ENCODE data around the gene ZNF57. TPM values are rescaled to one million over a fixed set of nuclear protein-coding genes. Genes with fewer than 3 reads are reported as not detected.

Gene ZNF57
- 10 to 100 TPM in 3 of 4 donors, 1 to 10 TPM in 1; 4.5 to 19.2 (median 15.2) TPM for polyA plus RNA-seq
- long read RNA-seq, donor 1 = 0 reads
- long read RNA-seq, donor 2, partial matches to known transcripts = 0 of 1 reads
- long read RNA-seq, donor 2, other reads (novel, unspliced or antisense) = 0 of 1 reads
- long read RNA-seq, donor 3, partial matches to known transcripts = 0 of 2 reads
- long read RNA-seq, donor 3, other reads (novel, unspliced or antisense) = 0 of 2 reads
- long read RNA-seq, donor 4 = 0 reads
- long read RNA-seq, donor 5, partial matches to known transcripts = 0 of 1 reads
- long read RNA-seq, donor 5, other reads (novel, unspliced or antisense) = 0 of 1 reads
- long read RNA-seq, donor 6, partial matches to known transcripts = 0 of 4 reads
- long read RNA-seq, donor 6, other reads (novel, unspliced or antisense) = 0 of 4 reads
- long read RNA-seq, donor 7, partial matches to known transcripts = 0 of 1 reads
- long read RNA-seq, donor 7, other reads (novel, unspliced or antisense) = 0 of 1 reads
- long read RNA-seq, donor 8, partial matches to known transcripts = 0 of 1 reads
- long read RNA-seq, donor 8, other reads (novel, unspliced or antisense) = 0 of 1 reads
- long read RNA-seq, donor 9, partial matches to known transcripts = 0 of 1 reads
- long read RNA-seq, donor 9, other reads (novel, unspliced or antisense) = 0 of 1 reads
- long read RNA-seq, donor 10, transcript ZNF57-201 (4 exons, 2,003 nt) = major isoform, 5 of 5 reads
- long read RNA-seq, donor 10, partial matches to known transcripts = 0 of 5 reads
- long read RNA-seq, donor 10, other reads (novel, unspliced or antisense) = 0 of 5 reads

- H3K36me3 ChIP-seq (ENCODE audit: control insufficient read depth in 3 of 3, insufficient read depth in 2 of 3, low read depth in 1 of 3, low read length in 3 of 3) = peaks cover 0 to 7% (median 0%) of the 10 kb centered on the region in 3 donors
- no peaks in the 10 kb centered on the region for H3K27me3 ChIP-seq (ENCODE audit: control insufficient read depth in 3 of 3, insufficient read depth in 3 of 3, low read length in 3 of 3)
- FAIRE-seq = no peak
- H3K4me1 ChIP-seq (ENCODE audit: control insufficient read depth in 3 of 3, insufficient read depth in 2 of 3, low read depth in 1 of 3, low read length in 2 of 3) = peaks cover 0 to 9% (median 2%) of the 10 kb centered on the region in 3 donors
- DNase-seq = peak; percentile 99 to 100
- peaks cover 0 to 5% of the 10 kb centered on the region in 2 donors for H3K9me3 ChIP-seq (ENCODE audit: control insufficient read depth in 2 of 2, insufficient read depth in 1 of 2, low read depth in 1 of 2, low read length in 1 of 2)
- peak within 1 kb of the TSS; percentile 76 to 88 (median 82) for H3K4me3 ChIP-seq (ENCODE audit: low read depth in 1 of 3, low read length in 3 of 3)
- WGBS, 3 donors = 0 to 1% (median 1%) methylated on average over 78 to 100 of the region's 100 CpGs
- H3K27ac ChIP-seq (ENCODE audit: low read depth in 1 of 3, low read length in 2 of 3) = peak within 1 kb of the TSS; percentile 75 to 91 (median 81)
These were observed at the start of gene ZNF57 for GRCh38 chr19:2900296-2901252. TSS of gene ZNF57 (plus strand) at chr19:2900928. CDS start at chr19:2901046, 118 bp downstream.

GRCh38 chr19:2852598-2852997, 48.1 kb upstream of the ZNF57 start:
- Histone ChIP-seq H3K27ac (ENCODE audit: low read depth in 1 of 3, low read length in 2 of 3) (no peak overlapping the region), H3K4me3 (ENCODE audit: low read depth in 1 of 3, low read length in 3 of 3) (no peak overlapping the region), H3K4me1 (ENCODE audit: control insufficient read depth in 3 of 3, insufficient read depth in 2 of 3, low read depth in 1 of 3, low read length in 2 of 3) (no peaks in the 10 kb centered on the region), H3K9me3 (ENCODE audit: control insufficient read depth in 2 of 2, insufficient read depth in 1 of 2, low read depth in 1 of 2, low read length in 1 of 2) (peaks cover 8 to 75% of the 10 kb centered on the region in 2 donors), H3K27me3 (ENCODE audit: control insufficient read depth in 3 of 3, insufficient read depth in 3 of 3, low read length in 3 of 3) (no peaks in the 10 kb centered on the region), H3K36me3 (ENCODE audit: control insufficient read depth in 3 of 3, insufficient read depth in 2 of 3, low read depth in 1 of 3, low read length in 3 of 3) (peaks cover 12 to 16% (median 16%) of the 10 kb centered on the region in 3 donors)
- DNase-seq = no peak
- WGBS, 3 donors = 96 to 98% (median 98%) methylated on average over 10 of the region's 10 CpGs
- no peak for FAIRE-seq

- Histone ChIP-seq H3K27me3 (ENCODE audit: control insufficient read depth in 3 of 3, insufficient read depth in 3 of 3, low read length in 3 of 3) (no peaks in the 10 kb centered on the region), H3K36me3 (ENCODE audit: control insufficient read depth in 3 of 3, insufficient read depth in 2 of 3, low read depth in 1 of 3, low read length in 3 of 3) (peaks cover 12 to 16% (median 16%) of the 10 kb centered on the region in 3 donors), H3K9me3 (ENCODE audit: control insufficient read depth in 2 of 2, insufficient read depth in 1 of 2, low read depth in 1 of 2, low read length in 1 of 2) (peaks cover 8 to 76% of the 10 kb centered on the region in 2 donors), H3K4me1 (ENCODE audit: control insufficient read depth in 3 of 3, insufficient read depth in 2 of 3, low read depth in 1 of 3, low read length in 2 of 3) (no peaks in the 10 kb centered on the region), H3K27ac (ENCODE audit: low read depth in 1 of 3, low read length in 2 of 3) (no peak overlapping the region), H3K4me3 (ENCODE audit: low read depth in 1 of 3, low read length in 3 of 3) (no peak overlapping the region)
- DNase-seq (no peak), FAIRE-seq (no peak)
- 96 to 99% (median 99%) methylated on average over 11 of the region's 11 CpGs for WGBS, 3 donors
These were observed 47.6 kb upstream of the ZNF57 start for GRCh38 chr19:2853015-2853606.

- 91 to 94% (median 91%) methylated on average over 3 of the region's 3 CpGs for WGBS, 3 donors
- FAIRE-seq (no peak), DNase-seq (no peak)
These were observed 45.9 kb upstream of the ZNF57 start for GRCh38 chr19:2854849-2855248.

GRCh38 chr19:2856457-2857050, 44.2 kb upstream of the ZNF57 start:
- H3K27ac ChIP-seq (ENCODE audit: low read depth in 1 of 3, low read length in 2 of 3) = no peak overlapping the region
- peaks cover 9 to 16% (median 11%) of the 10 kb centered on the region in 3 donors for H3K36me3 ChIP-seq (ENCODE audit: control insufficient read depth in 3 of 3, insufficient read depth in 2 of 3, low read depth in 1 of 3, low read length in 3 of 3)
- FAIRE-seq (no peak), DNase-seq (no peak)
- peaks cover 8 to 70% of the 10 kb centered on the region in 2 donors for H3K9me3 ChIP-seq (ENCODE audit: control insufficient read depth in 2 of 2, insufficient read depth in 1 of 2, low read depth in 1 of 2, low read length in 1 of 2)
- WGBS, 3 donors = 81 to 87% (median 82%) methylated on average over 5 of the region's 5 CpGs
- no peaks in the 10 kb centered on the region for H3K27me3 ChIP-seq (ENCODE audit: control insufficient read depth in 3 of 3, insufficient read depth in 3 of 3, low read length in 3 of 3)
- H3K4me1 ChIP-seq (ENCODE audit: control insufficient read depth in 3 of 3, insufficient read depth in 2 of 3, low read depth in 1 of 3, low read length in 2 of 3) = no peaks in the 10 kb centered on the region
- H3K4me3 ChIP-seq (ENCODE audit: low read depth in 1 of 3, low read length in 3 of 3) = no peak overlapping the region

More at GRCh38 chr19:2854849-2855248, 45.9 kb upstream of the ZNF57 start:
- no peak overlapping the region for H3K27ac ChIP-seq (ENCODE audit: low read depth in 1 of 3, low read length in 2 of 3)
- H3K27me3 ChIP-seq (ENCODE audit: control insufficient read depth in 3 of 3, insufficient read depth in 3 of 3, low read length in 3 of 3) = no peaks in the 10 kb centered on the region
- peaks cover 8 to 80% of the 10 kb centered on the region in 2 donors for H3K9me3 ChIP-seq (ENCODE audit: control insufficient read depth in 2 of 2, insufficient read depth in 1 of 2, low read depth in 1 of 2, low read length in 1 of 2)
- no peaks in the 10 kb centered on the region for H3K4me1 ChIP-seq (ENCODE audit: control insufficient read depth in 3 of 3, insufficient read depth in 2 of 3, low read depth in 1 of 3, low read length in 2 of 3)
- peaks cover 16% of the 10 kb centered on the region in 3 donors for H3K36me3 ChIP-seq (ENCODE audit: control insufficient read depth in 3 of 3, insufficient read depth in 2 of 3, low read depth in 1 of 3, low read length in 3 of 3)
- no peak overlapping the region for H3K4me3 ChIP-seq (ENCODE audit: low read depth in 1 of 3, low read length in 3 of 3)

GRCh38 chr19:2858864-2859263, 41.9 kb upstream of the ZNF57 start:
- no peak for FAIRE-seq
- Histone ChIP-seq H3K4me1 (ENCODE audit: control insufficient read depth in 3 of 3, insufficient read depth in 2 of 3, low read depth in 1 of 3, low read length in 2 of 3) (no peaks in the 10 kb centered on the region), H3K4me3 (ENCODE audit: low read depth in 1 of 3, low read length in 3 of 3) (no peak overlapping the region), H3K27ac (ENCODE audit: low read depth in 1 of 3, low read length in 2 of 3) (no peak overlapping the region), H3K9me3 (ENCODE audit: control insufficient read depth in 2 of 2, insufficient read depth in 1 of 2, low read depth in 1 of 2, low read length in 1 of 2) (peaks cover 0 to 48% of the 10 kb centered on the region in 2 donors), H3K36me3 (ENCODE audit: control insufficient read depth in 3 of 3, insufficient read depth in 2 of 3, low read depth in 1 of 3, low read length in 3 of 3) (peaks cover 0 to 3% (median 0%) of the 10 kb centered on the region in 3 donors), H3K27me3 (ENCODE audit: control insufficient read depth in 3 of 3, insufficient read depth in 3 of 3, low read length in 3 of 3) (no peaks in the 10 kb centered on the region)
- WGBS, 3 donors = 78 to 84% (median 83%) methylated on average over 27 of the region's 27 CpGs
- no peak for DNase-seq

GRCh38 chr19:2863816-2864215, 36.9 kb upstream of the ZNF57 start:
- H3K27me3 ChIP-seq (ENCODE audit: control insufficient read depth in 3 of 3, insufficient read depth in 3 of 3, low read length in 3 of 3) = no peaks in the 10 kb centered on the region
- no peak for FAIRE-seq
- no peaks in the 10 kb centered on the region for H3K4me1 ChIP-seq (ENCODE audit: control insufficient read depth in 3 of 3, insufficient read depth in 2 of 3, low read depth in 1 of 3, low read length in 2 of 3)
- no peak for DNase-seq
- peaks cover 0 to 19% of the 10 kb centered on the region in 2 donors for H3K9me3 ChIP-seq (ENCODE audit: control insufficient read depth in 2 of 2, insufficient read depth in 1 of 2, low read depth in 1 of 2, low read length in 1 of 2)
- no peak overlapping the region for H3K27ac ChIP-seq (ENCODE audit: low read depth in 1 of 3, low read length in 2 of 3)
- WGBS, 3 donors = 79 to 81% (median 81%) methylated on average over 10 of the region's 10 CpGs
- H3K36me3 ChIP-seq (ENCODE audit: control insufficient read depth in 3 of 3, insufficient read depth in 2 of 3, low read depth in 1 of 3, low read length in 3 of 3) = peaks cover 0 to under 1% (median 0%) of the 10 kb centered on the region in 3 donors
- H3K4me3 ChIP-seq (ENCODE audit: low read depth in 1 of 3, low read length in 3 of 3) = no peak overlapping the region

Data from small intestine (tissue), 16 donors.